H9 (cell line): ENCODE data around the gene ZNF638. TPM values are rescaled to one million over a fixed set of nuclear protein-coding genes. Genes with fewer than 3 reads are reported as not detected.
A peak's percentile ranks its signal among the peaks of the same experiment; 100 is the strongest.

Experiments
- DNase-seq: peaks from one replicate; pipeline ENCODE4 v3.0.0-alpha.2; 2017
- H2AFZ ChIP-seq: one replicate; pipeline ENCODE4 v1.6.1; 2013; ENCODE audit warnings: mild to moderate bottlenecking, low read length, control low read depth, moderate library complexity
- H2AK5ac ChIP-seq: 2 replicates; pipeline ENCODE4 v1.6.1; 2013; ENCODE audit warnings: low read length, control low read depth, mixed read lengths; ENCODE audit not compliant: insufficient read length
- H2BK120ac ChIP-seq: one replicate; pipeline ENCODE4 v1.6.1; 2013; ENCODE audit warnings: low read depth, mild to moderate bottlenecking, low read length, control low read depth, inconsistent platforms; ENCODE audit not compliant: poor library complexity, severe bottlenecking
- H2BK12ac ChIP-seq: 2 replicates; pipeline ENCODE4 v1.6.1; 2013; ENCODE audit warnings: low read length, control low read depth, mixed read lengths, low read depth; ENCODE audit not compliant: insufficient read length
- H2BK15ac ChIP-seq: 2 replicates; pipeline ENCODE4 v1.6.1; 2013; ENCODE audit warnings: low read depth, low read length, control low read depth
- H2BK20ac ChIP-seq: one replicate; pipeline ENCODE4 v1.6.1; 2013; ENCODE audit warnings: low read depth, mild to moderate bottlenecking, low read length, control low read depth, inconsistent platforms; ENCODE audit not compliant: poor library complexity, severe bottlenecking
- H2BK5ac ChIP-seq: 2 replicates; pipeline ENCODE4 v1.6.1; 2013; ENCODE audit warnings: low read length, control low read depth, mixed read lengths; ENCODE audit not compliant: insufficient read length
- H3K14ac ChIP-seq: 2 replicates; pipeline ENCODE4 v1.6.1; 2013; ENCODE audit warnings: low read length, control low read depth; ENCODE audit not compliant: insufficient read depth
- H3K18ac ChIP-seq: 2 replicates; pipeline ENCODE4 v1.6.1; 2013; ENCODE audit warnings: low read depth, mild to moderate bottlenecking, mixed read lengths, low read length, control low read depth; ENCODE audit not compliant: insufficient read length
- H3K23ac ChIP-seq: 2 replicates; pipeline ENCODE4 v1.6.1; 2013; ENCODE audit warnings: low read length, control low read depth, mixed read lengths, low read depth; ENCODE audit not compliant: insufficient read length
- H3K23me2 ChIP-seq: 2 replicates; pipeline ENCODE4 v1.6.1; 2013; ENCODE audit warnings: low read depth, mild to moderate bottlenecking, mixed read lengths, low read length, control low read depth; ENCODE audit not compliant: insufficient read length, poor library complexity, severe bottlenecking
- H3K27ac ChIP-seq: 2 replicates; pipeline ENCODE4 v1.5.1; 2013; ENCODE audit warnings: low read length, control low read depth, mixed read lengths, low read depth; ENCODE audit not compliant: insufficient read length
- H3K27me3 ChIP-seq: 2 replicates; pipeline ENCODE4 v1.6.1; 2013; ENCODE audit warnings: low read length, control low read depth, inconsistent platforms; ENCODE audit not compliant: insufficient read depth
- H3K4ac ChIP-seq: 2 replicates; pipeline ENCODE4 v1.6.1; 2013; ENCODE audit warnings: low read depth, mild to moderate bottlenecking, control low read depth, inconsistent platforms, low read length, moderate library complexity
- H3K4me1 ChIP-seq: 2 replicates; pipeline ENCODE4 v1.6.1; 2013; ENCODE audit warnings: low read length, control low read depth, inconsistent platforms; ENCODE audit not compliant: insufficient read depth
- H3K4me2 ChIP-seq: 2 replicates; pipeline ENCODE4 v1.6.1; 2013; ENCODE audit warnings: low read length, control low read depth, mixed read lengths; ENCODE audit not compliant: insufficient read length, insufficient read depth
- H3K56ac ChIP-seq: 2 replicates; pipeline ENCODE4 v1.6.1; 2013; ENCODE audit warnings: low read depth, mild to moderate bottlenecking, mixed read lengths, low read length, control low read depth; ENCODE audit not compliant: insufficient read length
- H3K79me1 ChIP-seq: 2 replicates; pipeline ENCODE4 v1.6.1; 2013; ENCODE audit warnings: low read depth, mild to moderate bottlenecking, moderate library complexity, low read length, control low read depth, inconsistent platforms; ENCODE audit not compliant: insufficient read depth, poor library complexity, severe bottlenecking
- H3K79me2 ChIP-seq: 2 replicates; pipeline ENCODE4 v1.6.1; 2013; ENCODE audit warnings: low read length, control low read depth, inconsistent platforms; ENCODE audit not compliant: insufficient read depth
- H3K9ac ChIP-seq: 2 replicates; pipeline ENCODE4 v1.6.1; 2013; ENCODE audit warnings: low read length, control low read depth, mixed read lengths; ENCODE audit not compliant: insufficient read length; ENCODE audit errors: extremely low read depth
- H3K9me3 ChIP-seq: one replicate; pipeline ENCODE4 v1.6.1; 2013; ENCODE audit warnings: low read depth, low read length, inconsistent platforms; ENCODE audit not compliant: control insufficient read depth
- H3T11ph ChIP-seq: one replicate; pipeline ENCODE4 v1.6.1; 2013; ENCODE audit warnings: mild to moderate bottlenecking, low read length, control low read depth, inconsistent platforms
- H4K20me1 ChIP-seq: one replicate; pipeline ENCODE4 v1.6.1; 2013; ENCODE audit not compliant: control insufficient read depth, insufficient read length, insufficient read depth
- H4K5ac ChIP-seq: 2 replicates; pipeline ENCODE4 v1.6.1; 2013; ENCODE audit warnings: low read depth, mild to moderate bottlenecking, mixed read lengths, low read length, control low read depth; ENCODE audit not compliant: insufficient read length
- H4K8ac ChIP-seq: replicated peaks from 2 replicates; pipeline ENCODE4 v1.6.1; 2013; ENCODE audit warnings: low read length, control low read depth, mixed read lengths, low read depth; ENCODE audit not compliant: insufficient read length
- H4K91ac ChIP-seq: 2 replicates; pipeline ENCODE4 v1.6.1; 2013; ENCODE audit warnings: low read depth, mild to moderate bottlenecking, moderate library complexity, mixed read lengths, low read length, control low read depth; ENCODE audit not compliant: insufficient read length
- H3K27ac Mint-ChIP-seq, 3 experiments: 2 replicates in 2 of 3; 3 replicates in 1 of 3; pipeline ENCODE4 v1.8.0; 2020 to 2021; ENCODE audit warnings: mixed read lengths in 3 of 3, mild to moderate bottlenecking in 1 of 3, moderate library complexity in 1 of 3
- H3K27me3 Mint-ChIP-seq: 2 replicates; pipeline ENCODE4 v1.8.0; 2021; ENCODE audit warnings: low read depth, mild to moderate bottlenecking, moderate library complexity, mixed read lengths
- H3K36me3 Mint-ChIP-seq, 3 experiments: 2 replicates in 2 of 3; 3 replicates in 1 of 3; pipeline ENCODE4 v1.8.0; 2020 to 2021; ENCODE audit warnings: low read depth in 3 of 3, mixed read lengths in 3 of 3; ENCODE audit not compliant: insufficient read depth in 1 of 3
- H3K4me1 Mint-ChIP-seq, 2 experiments: 2 replicates each; pipeline ENCODE4 v1.8.0; 2020; ENCODE audit warnings: mixed read lengths in 2 of 2
- H3K4me3 Mint-ChIP-seq, 2 experiments: 2 replicates in 1 of 2; 3 replicates in 1 of 2; pipeline ENCODE4 v1.8.0; 2020 to 2021; ENCODE audit warnings: mild to moderate bottlenecking in 2 of 2, mixed read lengths in 2 of 2, moderate library complexity in 1 of 2
- H3K9me3 Mint-ChIP-seq, 2 experiments: 2 replicates in 1 of 2; 3 replicates in 1 of 2; pipeline ENCODE4 v1.8.0; 2020; ENCODE audit warnings: mild to moderate bottlenecking in 2 of 2, mixed read lengths in 2 of 2, moderate library complexity in 1 of 2
- CTCF ChIP-seq: fragments of 200-600 bp; sonication (generic); conservative IDR thresholded peaks from 3 replicates; pipeline ENCODE4 v1.8.0; 2021; ENCODE audit warnings: antibody characterized with exemption, mild to moderate bottlenecking
- WGBS: extraction: QIAGEN DNeasy Blood & Tissue Kit; methylation state at CpG from one replicate; pipeline ENCODE4 v1.1.7; 2013; ENCODE audit warnings: missing lambda C conversion rate, low lambda C conversion rate, mixed read lengths; ENCODE audit not compliant: insufficient read length; ENCODE audit errors: extremely low coverage; 5-methylcytosine and 5-hydroxymethylcytosine counted together
- total RNA-seq: library from RNA; stranded (reverse); gene quantifications from 2 replicates; pipeline ENCODE4 v1.2.1, GENCODE V29; 2021

The ZNF638 gene
- total RNA-seq, 1 experiment from 2014 or later: 146 TPM

GRCh38 chr2:71474744-71475397, 143.3 kb downstream of the ZNF638 start:
- no peak overlapping the region for H4K5ac ChIP-seq
- no peak overlapping the region for H3K9ac ChIP-seq
- no peaks in the 10 kb centered on the region for H3K79me2 ChIP-seq
- no peak overlapping the region for H3K18ac ChIP-seq
- no peak overlapping the region for H4K8ac ChIP-seq
- WGBS: no CpG with 5 or more reads among the region's 10 CpGs
- no peak overlapping the region for H3T11ph ChIP-seq
- TF ChIP-seq CTCF: no peak
- H2AK5ac ChIP-seq: no peak overlapping the region
- no peaks in the 10 kb centered on the region for H3K9me3 ChIP-seq
- peaks cover 0 to 2% (median 0%) of the 10 kb centered on the region in 3 experiments; a peak in 2 of 7 replicates for H3K36me3 Mint-ChIP-seq
- H3K27me3 Mint-ChIP-seq: peaks cover 13% of the 10 kb centered on the region
- H3K56ac ChIP-seq: no peak overlapping the region
- H2BK12ac ChIP-seq: no peak overlapping the region
- no peak overlapping the region for H2BK20ac ChIP-seq
- no peak overlapping the region for H4K91ac ChIP-seq
- no peak overlapping the region for H3K27ac ChIP-seq
- no peak overlapping the region for H3K4ac ChIP-seq
- H3K4me3 Mint-ChIP-seq: no peak overlapping the region
- no peaks in the 10 kb centered on the region for H4K20me1 ChIP-seq
- no peaks in the 10 kb centered on the region for H3K4me1 ChIP-seq
- H3K27ac Mint-ChIP-seq: peak overlapping the region in 1 of 3 experiments; percentile 53; a peak in 1 of 7 replicates
- no peak overlapping the region for H3K14ac ChIP-seq
- H2BK120ac ChIP-seq: no peak overlapping the region
- H2AFZ ChIP-seq: no peak overlapping the region
- H3K79me1 ChIP-seq: no peaks in the 10 kb centered on the region
- no peak overlapping the region for H3K23ac ChIP-seq
- no peak overlapping the region for H3K4me2 ChIP-seq
- no peak overlapping the region for H2BK5ac ChIP-seq
- H3K27me3 ChIP-seq: no peaks in the 10 kb centered on the region
- no peak overlapping the region for H2BK15ac ChIP-seq
- no peaks in the 10 kb centered on the region for H3K9me3 Mint-ChIP-seq
- no peaks in the 10 kb centered on the region for H3K23me2 ChIP-seq
- no peak for DNase-seq
- H3K4me1 Mint-ChIP-seq: peaks cover 20 to 21% of the 10 kb centered on the region in 2 experiments
